OCI-LY3 (cell line): ENCODE data around the gene SDC4.
A peak's percentile ranks its signal among the peaks of the same experiment; 100 is the strongest.
"Not testable (repeated sequence)": the region's sequence is repeated elsewhere in the genome, so short reads cannot be mapped to it uniquely, and the experiment has no call there.

Experiments
- H2AFZ ChIP-seq: fragments of 200-600, 300-600 bp; shearing (Covaris generic); 2 replicates; pipeline ENCODE4 v1.6.0; 2014; ENCODE audit warnings: antibody characterized with exemption, low read depth, low read length
- H3K27ac ChIP-seq: fragments of 200-600, 300-600 bp; sonication (generic); 2 replicates; pipeline ENCODE4 v1.5.1; 2014; ENCODE audit warnings: mild to moderate bottlenecking, low read length, moderate library complexity, mixed read lengths
- H3K27me3 ChIP-seq: fragments of 200-600, 300-600 bp; sonication (generic); 2 replicates; pipeline ENCODE4 v1.6.1; 2014; ENCODE audit warnings: low read depth, low read length, mixed read lengths
- H3K36me3 ChIP-seq: fragments of 200-600, 300-600 bp; sonication (generic); replicated peaks from 2 replicates; pipeline ENCODE3; 2014; ENCODE audit warnings: low read depth, low read length, mixed read lengths
- H3K4me1 ChIP-seq: fragments of 300-600, 200-600 bp; sonication (generic); 2 replicates; pipeline ENCODE4 v1.6.1; 2014; ENCODE audit warnings: low read length, mixed read lengths
- H3K4me2 ChIP-seq: fragments of 200-600, 300-600 bp; sonication (generic); 2 replicates; pipeline ENCODE4 v1.6.1; 2014; ENCODE audit warnings: low read length, mixed read lengths
- H3K4me3 ChIP-seq: fragments of 300-600, 200-600 bp; sonication (generic); 2 replicates; pipeline ENCODE4 v1.5.1; 2014; ENCODE audit warnings: antibody characterized with exemption, mild to moderate bottlenecking, low read length, moderate library complexity
- H3K79me2 ChIP-seq: fragments of 300-600, 200-600 bp; shearing (Covaris generic); 2 replicates; pipeline ENCODE4 v1.6.1; 2014; ENCODE audit warnings: mild to moderate bottlenecking, low read length, mixed read lengths
- H3K9ac ChIP-seq: fragments of 300-600, 200-600 bp; shearing (Covaris generic); 2 replicates; pipeline ENCODE4 v1.6.0; 2014; ENCODE audit warnings: mild to moderate bottlenecking, low read length, moderate library complexity
- H3K9me3 ChIP-seq: fragments of 200-600, 300-600 bp; shearing (Covaris generic); 2 replicates; pipeline ENCODE4 v1.6.1; 2014; ENCODE audit warnings: low read length, mixed read lengths; ENCODE audit not compliant: insufficient read depth
- H4K20me1 ChIP-seq: fragments of 200-600, 300-600 bp; sonication (generic); 2 replicates; pipeline ENCODE4 v1.6.1; 2016; ENCODE audit warnings: low read length, mixed read lengths; ENCODE audit not compliant: insufficient read depth
- CTCF ChIP-seq: fragments of 200-600, 300-600 bp; sonication (generic); IDR thresholded peaks from 2 replicates; pipeline ENCODE4 v1.5.1; 2014; ENCODE audit warnings: antibody characterized with exemption, low read length, low read depth
- EZH2phosphoT487 ChIP-seq: fragments of 200-600 bp; shearing (Covaris generic); IDR thresholded peaks from 2 replicates; pipeline ENCODE4 v1.6.1; 2018; ENCODE audit warnings: antibody characterized with exemption, mixed run types, low read depth

Gene SDC4

GRCh38 chr20:45355209-45356084 is 7.2 kb upstream of the SDC4 start:
- no peak overlapping the region for H3K4me3 ChIP-seq
- no peaks in the 10 kb centered on the region for H4K20me1 ChIP-seq
- H3K27me3 ChIP-seq, result 0 out of 2 replicates have a peak, but pooled peaks cover 2% of the 10 kb centered on the region
- H2AFZ ChIP-seq, result no peak overlapping the region
- peak overlapping the region; percentile 2; the same call in 1 of the 2 replicates for H3K4me2 ChIP-seq
- no peaks in the 10 kb centered on the region for H3K9me3 ChIP-seq
- peaks cover 33% of the 10 kb centered on the region for H3K4me1 ChIP-seq
- no peaks in the 10 kb centered on the region for H3K79me2 ChIP-seq
- no peaks in the 10 kb centered on the region for H3K36me3 ChIP-seq
- TF ChIP-seq EZH2phosphoT487 (no peak), CTCF (no peak)
- H3K9ac ChIP-seq, result no peak overlapping the region
- H3K27ac ChIP-seq, result no peak overlapping the region

DNA sequence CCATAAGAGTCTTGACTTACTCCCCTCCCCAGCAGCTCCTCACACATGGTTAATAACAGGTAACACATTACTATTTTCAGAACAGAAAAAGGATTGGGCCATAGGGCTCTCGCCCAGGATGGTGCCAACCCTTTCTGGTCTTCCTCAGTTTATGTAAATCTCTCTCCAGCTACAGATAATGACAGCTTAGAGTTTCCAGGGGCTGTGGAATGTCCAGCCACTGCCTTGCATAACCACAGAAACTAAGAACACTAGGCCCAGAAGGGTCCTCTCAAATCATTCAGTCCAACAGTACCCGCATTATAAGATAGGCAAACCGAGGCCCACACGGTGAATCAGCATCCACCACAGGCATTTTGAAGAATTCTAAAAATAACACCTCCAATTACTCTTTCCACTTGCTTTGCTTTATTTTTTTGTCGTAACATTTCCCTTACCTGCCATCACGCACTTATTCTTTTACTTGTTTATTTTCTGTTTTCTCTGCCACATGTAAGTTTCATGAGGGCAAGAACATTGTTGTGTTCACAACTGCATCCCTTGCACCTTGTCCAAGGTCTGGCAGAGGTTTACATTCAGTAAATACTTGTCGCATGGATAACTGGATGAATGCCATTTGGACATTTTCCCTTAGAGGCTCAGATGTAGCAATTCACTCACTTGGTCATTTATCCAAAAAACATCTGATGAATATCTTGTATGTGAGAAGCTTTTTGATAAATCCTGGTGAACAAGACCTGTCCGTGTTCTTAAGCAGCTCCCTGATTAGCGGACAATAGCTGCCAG is 6.4 kb upstream of the SDC4 start:
- H3K27me3 ChIP-seq, result 0 out of 2 replicates have a peak, but pooled peaks cover 2% of the 10 kb centered on the region
- H3K4me2 ChIP-seq, result 0 out of 2 replicates have a peak overlapping the region, but pooled peaks have one; percentile 2
- no peak overlapping the region for H2AFZ ChIP-seq
- TF ChIP-seq EZH2phosphoT487 (no peak), CTCF (no peak)
- H3K79me2 ChIP-seq, result no peaks in the 10 kb centered on the region
- no peaks in the 10 kb centered on the region for H3K36me3 ChIP-seq
- no peaks in the 10 kb centered on the region for H4K20me1 ChIP-seq
- H3K4me3 ChIP-seq, result no peak overlapping the region
- peaks cover 31% of the 10 kb centered on the region for H3K4me1 ChIP-seq
- no peaks in the 10 kb centered on the region for H3K9me3 ChIP-seq
- no peak overlapping the region for H3K27ac ChIP-seq
- H3K9ac ChIP-seq, result no peak overlapping the region

DNA sequence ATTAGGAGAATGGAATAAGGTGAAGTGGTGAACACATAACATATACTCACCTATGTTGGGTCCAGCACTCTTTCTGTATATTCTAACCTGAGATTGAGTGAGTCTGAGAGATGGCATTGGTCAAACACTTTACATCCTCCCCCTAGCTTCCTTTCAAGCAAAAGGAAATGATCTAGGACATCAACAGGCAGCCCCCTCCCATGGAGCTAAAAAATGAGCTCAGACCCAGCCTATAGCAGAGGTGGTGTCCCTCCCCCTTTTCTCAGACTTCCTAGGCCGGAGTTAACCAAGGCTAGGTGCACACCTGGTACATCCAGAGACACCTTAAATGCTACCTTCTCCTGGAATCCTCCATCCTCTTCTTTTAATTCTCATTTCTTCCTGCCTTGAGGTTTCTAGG is 5.5 kb upstream of the SDC4 start:
- no peaks in the 10 kb centered on the region for H3K9me3 ChIP-seq
- H3K4me2 ChIP-seq, result no peak overlapping the region
- no peaks in the 10 kb centered on the region for H3K36me3 ChIP-seq
- H3K27me3 ChIP-seq, result 0 out of 2 replicates have a peak, but pooled peaks cover 2% of the 10 kb centered on the region
- H3K9ac ChIP-seq, result no peak overlapping the region
- H4K20me1 ChIP-seq, result no peaks in the 10 kb centered on the region
- no peak for TF ChIP-seq CTCF
- TF ChIP-seq EZH2phosphoT487, result no peak
- no peak overlapping the region for H2AFZ ChIP-seq
- no peaks in the 10 kb centered on the region for H3K79me2 ChIP-seq
- H3K4me3 ChIP-seq, result no peak overlapping the region
- H3K4me1 ChIP-seq, result peaks cover 24% of the 10 kb centered on the region
- no peak overlapping the region for H3K27ac ChIP-seq

GRCh38 chr20:45352729-45353128 is 4.5 kb upstream of the SDC4 start:
- Histone ChIP-seq H3K79me2 (no peaks in the 10 kb centered on the region), H3K4me3 (no peak overlapping the region), H2AFZ (no peak overlapping the region), H3K27ac (no peak overlapping the region), H3K9me3 (no peaks in the 10 kb centered on the region), H4K20me1 (no peaks in the 10 kb centered on the region), H3K27me3 (0 out of 2 replicates have a peak, but pooled peaks cover 2% of the 10 kb centered on the region), H3K36me3 (no peaks in the 10 kb centered on the region), H3K9ac (no peak overlapping the region), H3K4me2 (no peak overlapping the region), H3K4me1 (peaks cover 21% of the 10 kb centered on the region)
- no peak for TF ChIP-seq CTCF
- no peak for TF ChIP-seq EZH2phosphoT487

- H3K4me3 ChIP-seq, H3K4me2 ChIP-seq, H3K9ac ChIP-seq, H3K36me3 ChIP-seq, H3K27ac ChIP-seq, H2AFZ ChIP-seq, H4K20me1 ChIP-seq, H3K9me3 ChIP-seq, H3K27me3 ChIP-seq: not testable (repeated sequence)
- peaks cover 17% of the 10 kb centered on the region; the same call in 1 of the 2 replicates for H3K79me2 ChIP-seq
- peaks cover 39% of the 10 kb centered on the region for H3K4me1 ChIP-seq
Measured at GRCh38 chr20:45350795-45351194, 2.6 kb upstream of the SDC4 start.
